ENCODE measurements around the gene KIF26B.

DNA sequence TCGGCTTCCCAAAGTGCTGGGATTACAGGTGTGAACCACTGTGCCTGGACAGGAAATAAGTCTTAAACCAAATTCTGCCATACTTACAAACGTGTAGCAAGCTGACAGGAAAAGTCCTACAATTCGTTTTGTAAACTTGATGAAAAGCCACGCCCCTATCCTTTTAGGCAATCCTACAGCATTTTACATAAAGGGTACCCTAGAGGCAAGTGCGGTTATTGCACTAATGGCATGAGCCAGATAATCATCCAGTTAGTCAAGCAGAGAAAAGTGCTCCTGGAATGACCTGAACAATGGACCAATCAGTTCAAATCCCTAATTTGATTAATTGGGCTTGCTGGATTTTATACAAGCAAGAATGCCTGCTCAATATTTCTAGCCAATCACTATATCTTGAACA is 338.2 kb downstream of the KIF26B start:
- TF ChIP-seq, protein P1, sequence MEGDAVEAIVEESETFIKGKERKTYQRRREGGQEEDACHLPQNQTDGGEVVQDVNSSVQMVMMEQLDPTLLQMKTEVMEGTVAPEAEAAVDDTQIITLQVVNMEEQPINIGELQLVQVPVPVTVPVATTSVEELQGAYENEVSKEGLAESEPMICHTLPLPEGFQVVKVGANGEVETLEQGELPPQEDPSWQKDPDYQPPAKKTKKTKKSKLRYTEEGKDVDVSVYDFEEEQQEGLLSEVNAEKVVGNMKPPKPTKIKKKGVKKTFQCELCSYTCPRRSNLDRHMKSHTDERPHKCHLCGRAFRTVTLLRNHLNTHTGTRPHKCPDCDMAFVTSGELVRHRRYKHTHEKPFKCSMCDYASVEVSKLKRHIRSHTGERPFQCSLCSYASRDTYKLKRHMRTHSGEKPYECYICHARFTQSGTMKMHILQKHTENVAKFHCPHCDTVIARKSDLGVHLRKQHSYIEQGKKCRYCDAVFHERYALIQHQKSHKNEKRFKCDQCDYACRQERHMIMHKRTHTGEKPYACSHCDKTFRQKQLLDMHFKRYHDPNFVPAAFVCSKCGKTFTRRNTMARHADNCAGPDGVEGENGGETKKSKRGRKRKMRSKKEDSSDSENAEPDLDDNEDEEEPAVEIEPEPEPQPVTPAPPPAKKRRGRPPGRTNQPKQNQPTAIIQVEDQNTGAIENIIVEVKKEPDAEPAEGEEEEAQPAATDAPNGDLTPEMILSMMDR (conservative IDR thresholded peaks at IDR 0.05; ENCODE audit: low read depth, low read length), result peak; percentile 52
- TF ChIP-seq EZH2 (IDR thresholded peaks at IDR 0.05; ENCODE audit: low read length, unreplicated experiment), result no peak
